ENCODE results near the gene GCK.

- TF ChIP-seq CTCF (IDR thresholded peaks at IDR 0.05) (no peak), POLR2A (IDR thresholded peaks at IDR 0.05) (no peak), EP300 (IDR thresholded peaks at IDR 0.05) (no peak), POLR2AphosphoS5 (IDR thresholded peaks at IDR 0.05) (no peak)
Measured at GRCh38 chr7:44112997-44113763, 76.1 kb downstream of the GCK start.

All from sigmoid colon (tissue), 4 donors.